ENCODE results near the gene TAOK3. TPM values are rescaled to one million over a fixed set of nuclear protein-coding genes. Genes with fewer than 3 reads are reported as not detected.

The TAOK3 gene
- total and polyA plus RNA-seq, 8 donors, result 7.5 to 131 (median 29.0) TPM

DNA sequence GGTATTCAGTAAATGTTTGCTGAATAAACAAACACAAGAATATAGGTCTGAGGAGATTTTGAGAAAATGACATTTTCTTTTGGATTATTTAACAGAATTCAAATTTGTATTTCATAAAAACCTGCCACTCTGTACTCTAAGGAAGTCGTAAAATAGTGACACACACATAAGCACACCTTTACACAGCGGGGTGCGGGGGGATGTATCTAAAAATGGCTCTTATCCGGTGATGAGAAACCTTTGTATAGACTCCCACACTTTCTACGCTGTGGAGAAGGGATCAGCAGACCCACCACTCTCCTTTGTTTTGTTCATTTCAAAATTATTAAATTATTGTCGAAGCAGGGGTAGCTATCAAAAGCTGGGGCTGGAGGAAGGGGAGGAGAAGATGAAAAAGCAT lies 178.7 kb downstream of the TAOK3 start:
- no peak overlapping the region for H3K27ac ChIP-seq
- WGBS, 5 donors, result 95 to 98% (median 96%) methylated on average over 6 of the region's 6 CpGs
- no peak for DNase-seq
- H3K4me3 ChIP-seq, result no peak overlapping the region
- intact Hi-C loops (cut with DNase I; ENCODE audit: low total_unique reads), result no loop called here
- TF ChIP-seq EP300 (IDR thresholded peaks at IDR 0.05), result no peak
- peaks cover 0 to 18% (median 7%) of the 10 kb centered on the region in 4 donors for H3K4me1 ChIP-seq
- no peaks in the 10 kb centered on the region for H3K9me3 ChIP-seq
- peaks cover 8 to 59% (median 44%) of the 10 kb centered on the region in 4 donors for H3K36me3 ChIP-seq
- no peaks in the 10 kb centered on the region for H3K27me3 ChIP-seq

DNA sequence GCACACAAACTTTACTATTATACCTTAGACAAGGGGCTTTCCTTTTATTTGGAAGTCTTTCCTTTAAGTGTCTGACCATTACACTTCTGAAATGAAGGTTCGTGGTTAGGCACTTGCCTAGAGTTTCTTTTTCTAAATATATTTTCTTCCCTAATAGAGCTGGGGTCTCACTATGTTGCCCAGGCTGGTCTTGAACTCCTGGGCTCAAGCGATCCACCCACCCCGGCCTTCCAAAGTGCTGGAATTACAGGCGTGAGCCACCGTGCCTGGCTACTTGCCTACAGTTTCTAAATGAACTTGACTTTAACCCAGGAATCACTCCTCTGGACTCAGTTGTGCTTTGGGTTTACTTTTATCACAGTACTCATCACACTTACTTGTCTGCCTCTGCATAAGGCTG lies 179.2 kb downstream of the TAOK3 start:
- Histone ChIP-seq H3K36me3 (peaks cover 3 to 54% (median 39%) of the 10 kb centered on the region in 4 donors), H3K4me3 (no peak overlapping the region), H3K27me3 (no peaks in the 10 kb centered on the region), H3K27ac (no peak overlapping the region), H3K4me1 (peaks cover 0 to 22% (median 8%) of the 10 kb centered on the region in 4 donors), H3K9me3 (no peaks in the 10 kb centered on the region)
- intact Hi-C loops (cut with DNase I; ENCODE audit: low total_unique reads), result no loop called here
- 79 to 83% (median 80%) methylated on average over 5 of the region's 5 CpGs for WGBS, 5 donors
- no peak for DNase-seq
- TF ChIP-seq EP300 (IDR thresholded peaks at IDR 0.05) (no peak), POLR2A (IDR thresholded peaks at IDR 0.05) (no peak), POLR2AphosphoS5 (IDR thresholded peaks at IDR 0.05) (no peak), CTCF (IDR thresholded peaks at IDR 0.05) (no peak)

DNA sequence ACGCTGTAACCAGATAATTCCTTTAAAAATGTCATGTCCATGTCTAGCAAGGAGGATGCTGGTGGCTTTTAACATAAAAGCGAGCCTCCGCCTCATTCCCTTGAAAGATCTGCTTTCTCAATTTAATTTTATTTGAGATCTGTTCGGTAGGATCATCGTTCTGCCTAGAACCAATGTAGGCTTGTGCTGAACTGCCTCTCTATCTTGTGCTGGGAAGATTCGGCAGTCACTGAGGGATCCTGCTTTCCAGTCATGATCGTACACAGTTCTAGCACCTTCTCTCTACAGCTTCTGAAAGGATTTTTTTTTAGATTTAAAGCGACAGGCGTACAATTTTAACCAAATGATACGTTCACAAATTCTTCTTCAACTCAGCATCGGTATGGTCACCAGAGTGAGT lies 182.4 kb downstream of the TAOK3 start:
- Histone ChIP-seq H3K36me3 (peaks cover 0 to 28% (median 20%) of the 10 kb centered on the region in 4 donors), H3K9me3 (no peaks in the 10 kb centered on the region), H3K4me1 (peaks cover 0 to 53% (median 19%) of the 10 kb centered on the region in 4 donors), H3K27ac (peak overlapping the region; percentile 4 to 79 (median 67)), H3K4me3 (peak overlapping the region; percentile 18 to 35 (median 26)), H3K27me3 (no peaks in the 10 kb centered on the region)
- intact Hi-C loops (cut with DNase I; ENCODE audit: low total_unique reads), result no loop called here
- TF ChIP-seq POLR2A (IDR thresholded peaks at IDR 0.05) (no peak), CTCF (IDR thresholded peaks at IDR 0.05) (no peak), EP300 (IDR thresholded peaks at IDR 0.05) (no peak), POLR2AphosphoS5 (IDR thresholded peaks at IDR 0.05) (no peak)
- peak in 1 of 2 donors; percentile 57 for DNase-seq
- 58 to 67% (median 64%) methylated on average over 11 of the region's 11 CpGs for WGBS, 5 donors

GRCh38 chr12:118189741-118190191 lies 182.9 kb downstream of the TAOK3 start:
- Histone ChIP-seq H3K27me3 (no peaks in the 10 kb centered on the region), H3K27ac (peak overlapping the region in 4 of 5 donors; percentile 8 to 79 (median 69)), H3K4me3 (peak overlapping the region; percentile 18 to 35 (median 26)), H3K9me3 (no peaks in the 10 kb centered on the region), H3K36me3 (peaks cover 0 to 23% (median 17%) of the 10 kb centered on the region in 4 donors), H3K4me1 (peaks cover 0 to 54% (median 19%) of the 10 kb centered on the region in 4 donors)
- WGBS, 5 donors, result 38 to 58% (median 53%) methylated on average over 14 of the region's 14 CpGs
- TF ChIP-seq CTCF (IDR thresholded peaks at IDR 0.05) (no peak), POLR2AphosphoS5 (IDR thresholded peaks at IDR 0.05) (no peak), EP300 (IDR thresholded peaks at IDR 0.05) (no peak), POLR2A (IDR thresholded peaks at IDR 0.05) (no peak)
- intact Hi-C loops (cut with DNase I; ENCODE audit: low total_unique reads), result loop anchor here (5.0 kb wide), 1 partner anchor 183 kb away; the partner anchor contains the start of gene TAOK3
- peak in 1 of 2 donors; percentile 65 for DNase-seq

All from stomach (tissue), 9 donors.